HUDEP-2 (cell line): ENCODE results near the gene EFS.
"Not testable (repeated sequence)": the region's sequence is repeated elsewhere in the genome, so short reads cannot be mapped to it uniquely, and the experiment has no call there.

Source experiments
- DNase-seq, 76 experiments: peaks; one replicate each; lab custom pipeline; 2025; ENCODE audit not compliant: unreplicated experiment in 76 of 76; lab: John Stamatoyannopoulos, UW

Gene EFS

GRCh38 chr14:23399591-23399990 lies 34.6 kb upstream of the EFS start:
- no peak for DNase-seq

DNA sequence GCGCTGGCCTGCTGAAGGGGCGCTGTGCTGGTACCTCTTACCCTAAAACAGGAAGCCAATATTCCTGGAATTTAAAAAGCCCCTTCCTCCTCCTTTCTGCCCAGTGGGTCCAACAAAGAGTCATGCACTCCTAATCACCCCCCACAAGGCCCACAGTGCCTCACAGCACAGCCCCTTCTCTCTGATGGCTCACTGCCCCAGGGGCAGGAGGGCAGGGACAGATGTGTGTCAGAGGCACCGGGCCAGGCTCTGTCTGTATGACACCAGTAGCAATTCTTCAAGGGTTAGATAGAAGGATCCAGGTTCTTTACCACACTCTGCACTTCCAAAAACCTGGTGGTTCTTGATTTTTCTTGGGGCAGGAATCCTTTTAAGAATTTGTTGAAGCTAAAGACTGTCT lies 34.2 kb upstream of the EFS start:
- DNase-seq: no peak

GRCh38 chr14:23398348-23398747 lies 33.4 kb upstream of the EFS start:
- no peak for DNase-seq

GRCh38 chr14:23396781-23397407 lies 31.9 kb upstream of the EFS start:
- DNase-seq: no peak

DNA sequence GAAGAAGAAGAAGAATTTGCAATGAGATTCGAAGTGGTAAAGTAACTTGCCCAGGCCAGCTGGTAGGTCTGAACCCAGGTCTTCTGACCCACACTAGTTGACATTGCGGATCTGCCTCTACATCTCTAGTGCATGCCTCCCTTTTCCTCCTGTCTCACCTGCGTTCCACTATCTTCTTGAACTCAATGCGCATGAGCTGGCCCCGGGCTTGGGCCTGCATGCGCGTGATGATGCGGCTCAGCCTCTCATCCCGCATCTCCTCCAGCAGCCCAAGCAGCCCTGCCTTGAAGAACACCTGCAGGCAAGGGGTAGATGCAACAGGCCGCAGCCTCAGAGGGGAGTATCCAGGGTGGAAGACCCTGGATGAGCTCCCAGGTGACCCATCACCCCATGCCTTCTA lies 31.2 kb upstream of the EFS start:
- DNase-seq: no peak

DNA sequence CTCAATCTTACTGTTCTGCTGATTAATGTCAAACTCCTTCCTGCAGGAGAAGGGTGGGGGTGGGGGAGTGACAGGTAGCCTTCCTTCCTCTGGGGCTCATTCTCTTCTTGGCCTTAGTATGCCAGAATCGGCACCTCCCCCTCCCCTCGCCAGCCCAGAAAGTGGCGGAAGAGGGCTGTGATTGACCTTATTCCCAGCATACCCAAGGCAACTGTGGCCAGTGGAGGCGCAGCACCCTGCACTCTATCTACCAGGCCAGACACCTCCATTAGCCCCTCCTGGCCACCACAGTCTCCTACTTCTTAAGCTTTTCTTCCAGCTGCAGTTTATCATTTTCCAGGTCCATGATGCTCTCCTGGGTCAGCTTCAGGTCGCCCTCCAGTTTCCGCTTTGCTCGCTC lies 27.6 kb upstream of the EFS start:
- DNase-seq: no peak

DNA sequence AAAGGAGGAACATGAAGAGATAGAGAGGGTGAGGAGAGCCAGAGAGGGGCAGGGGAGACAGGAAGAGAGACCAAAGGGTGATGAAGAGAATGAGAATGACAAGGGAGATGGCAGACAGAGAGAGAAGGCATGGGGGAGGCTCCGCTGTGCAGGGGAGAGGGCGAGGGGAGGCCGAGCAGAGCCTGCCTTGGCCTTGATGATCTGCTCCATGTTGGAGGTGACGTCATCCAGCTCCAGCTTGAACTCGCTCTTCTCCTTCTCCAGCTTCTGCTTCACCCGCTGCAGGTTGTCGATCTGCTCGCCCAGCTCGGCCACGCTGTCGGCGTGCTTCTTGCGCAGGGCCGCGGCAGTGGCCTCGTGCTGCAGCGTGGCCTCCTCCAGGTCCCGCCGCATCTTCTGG lies 24.9 kb upstream of the EFS start:
- DNase-seq: not testable (repeated sequence)

DNA sequence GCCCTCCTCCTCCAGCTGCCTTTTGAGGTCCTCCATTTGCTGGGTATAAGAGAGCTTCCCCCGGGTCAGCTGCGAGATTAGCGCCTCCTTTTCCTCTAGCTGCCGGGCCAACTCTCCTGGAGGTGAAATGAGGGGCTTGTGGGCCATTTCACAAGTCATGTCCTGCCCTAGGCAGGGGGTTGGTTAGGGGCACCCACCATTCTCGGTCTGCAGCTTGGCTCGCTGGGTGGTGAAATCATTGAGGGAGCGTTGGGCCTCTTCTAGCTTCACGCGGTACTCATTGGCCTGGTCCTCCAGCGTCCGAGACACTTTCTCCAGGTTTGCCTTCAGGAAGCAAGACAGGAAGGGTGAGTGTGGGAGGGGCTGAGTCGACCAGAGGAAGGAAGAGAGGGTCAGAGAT lies 24.4 kb upstream of the EFS start:
- no peak for DNase-seq

GRCh38 chr14:23388996-23389395 lies 24.0 kb upstream of the EFS start:
- no peak for DNase-seq

- no peak for DNase-seq
Observed at GRCh38 chr14:23387916-23388882, 23.2 kb upstream of the EFS start.

GRCh38 chr14:23386999-23387398 lies 22.0 kb upstream of the EFS start:
- DNase-seq: no peak

DNA sequence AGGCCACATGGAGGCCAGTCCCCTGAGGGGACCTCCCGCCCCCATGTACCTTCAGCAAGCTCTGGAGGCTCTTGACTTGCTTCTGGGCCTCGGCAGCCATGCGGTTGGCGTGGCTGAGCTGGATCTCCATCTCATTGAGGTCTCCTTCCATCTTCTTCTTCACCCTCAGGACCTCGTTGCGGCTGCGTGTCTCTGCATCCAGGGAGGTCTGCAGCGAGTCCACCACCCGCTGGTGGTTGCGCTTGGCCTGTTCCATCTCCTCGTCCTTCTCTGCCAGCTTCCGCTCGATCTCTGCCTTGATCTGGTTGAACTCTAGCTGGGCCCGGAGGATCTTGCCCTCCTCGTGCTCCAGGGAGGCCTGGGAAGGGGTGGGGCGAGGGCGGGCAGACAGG lies 21.3 kb upstream of the EFS start:
- not testable (repeated sequence) for DNase-seq

- DNase-seq: no peak
Observed at GRCh38 chr14:23385642-23386265, 20.8 kb upstream of the EFS start.

- no peak for DNase-seq
Observed at GRCh38 chr14:23385244-23385641, 20.3 kb upstream of the EFS start.

- DNase-seq: no peak
Observed at GRCh38 chr14:23384364-23385080, 19.6 kb upstream of the EFS start.

- DNase-seq: no peak
Observed at GRCh38 chr14:23382731-23383440, 17.9 kb upstream of the EFS start.

DNA sequence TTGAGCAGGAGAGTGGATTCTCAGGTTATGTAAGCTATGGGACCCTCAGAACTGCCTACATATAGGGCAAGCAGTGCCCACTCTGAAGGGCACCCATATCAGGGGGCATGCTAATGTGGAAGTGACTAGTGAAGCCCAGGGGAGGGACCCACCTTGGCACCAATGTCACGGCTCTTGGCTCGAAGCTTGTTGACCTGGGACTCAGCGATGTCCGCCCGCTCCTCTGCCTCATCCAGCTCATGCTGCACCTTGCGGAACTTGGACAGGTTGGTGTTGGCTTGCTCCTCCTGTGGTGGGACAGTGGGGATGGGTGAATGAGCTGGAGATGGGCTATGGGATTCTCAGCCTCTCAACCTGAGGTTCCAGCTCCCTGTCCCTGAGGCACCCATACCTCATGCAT lies 17.3 kb upstream of the EFS start:
- DNase-seq: no peak

DNA sequence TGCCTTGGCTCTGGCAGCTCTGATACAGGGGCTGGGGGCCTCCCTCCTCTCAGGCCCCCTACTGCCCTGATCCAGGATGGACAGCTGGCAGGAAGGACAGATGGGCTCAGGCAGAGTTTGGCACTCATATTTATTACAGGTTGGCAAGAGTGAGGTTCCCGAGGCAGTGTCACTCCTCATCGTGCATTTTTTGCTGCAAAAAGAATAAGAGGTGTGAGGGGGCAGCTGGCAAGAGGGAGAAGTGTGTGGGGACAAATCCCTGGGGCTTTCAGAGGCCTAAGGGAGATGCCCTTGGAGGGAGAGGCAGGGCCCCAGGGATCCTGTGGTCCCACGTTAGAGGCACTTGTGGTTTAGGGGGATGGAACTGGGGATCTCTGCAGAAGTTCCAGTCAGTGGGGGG lies 16.9 kb upstream of the EFS start:
- DNase-seq: no peak

GRCh38 chr14:23380976-23381375 lies 16.0 kb upstream of the EFS start:
- DNase-seq: no peak

DNA sequence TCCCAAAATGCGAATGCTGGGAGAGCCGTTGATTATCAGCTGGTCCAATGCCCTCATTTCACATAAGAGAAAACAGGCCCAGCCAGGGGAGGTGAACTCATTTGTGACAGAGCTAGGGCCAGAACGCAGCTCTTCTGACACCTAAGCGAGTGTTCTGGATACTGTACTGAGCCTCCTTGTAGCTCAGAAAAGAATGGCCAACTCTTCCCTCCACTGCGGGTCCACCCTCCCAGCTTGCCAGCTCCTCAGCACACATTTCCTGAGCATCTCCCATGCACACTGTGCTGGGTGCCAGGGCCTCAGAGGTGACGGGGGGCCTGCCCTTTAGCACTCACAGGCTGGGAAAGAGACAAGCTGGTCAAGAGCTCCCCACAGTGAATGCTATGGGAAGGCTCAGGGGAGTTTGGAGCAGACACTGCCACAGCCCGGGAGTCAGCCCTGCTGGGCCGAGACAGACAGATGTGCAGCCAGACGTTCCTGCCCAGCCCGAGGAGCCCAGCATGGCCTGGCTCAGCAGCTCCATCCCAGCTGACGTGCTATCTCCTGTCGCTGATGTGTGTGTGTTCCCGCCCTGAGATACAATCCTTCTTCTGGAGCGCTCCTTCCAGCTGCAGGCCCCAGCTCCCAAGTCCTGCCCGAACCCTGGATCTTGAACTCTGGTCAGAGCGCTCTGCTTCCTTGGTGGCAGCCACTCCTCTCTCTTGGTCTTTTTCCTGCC lies 15.4 kb upstream of the EFS start:
- no peak for DNase-seq
